ES-I3 (cell line): ENCODE results near the gene TH.

Experiments used
- H3K36me3 ChIP-seq: 2 replicates; pipeline ENCODE4 v1.6.1; 2013; ENCODE audit warnings: mild to moderate bottlenecking, low read length, control low read depth, moderate library complexity; ENCODE audit not compliant: insufficient read depth
- H3K4me1 ChIP-seq: 2 replicates; pipeline ENCODE4 v1.6.1; 2013; ENCODE audit warnings: mild to moderate bottlenecking, control low read depth, low read length; ENCODE audit not compliant: insufficient read depth
- H3K9ac ChIP-seq: 2 replicates; pipeline ENCODE4 v1.6.1; 2013; ENCODE audit warnings: low read depth, mild to moderate bottlenecking, low read length, moderate library complexity
- H3K9me3 ChIP-seq: 2 replicates; pipeline ENCODE4 v1.6.1; 2013; ENCODE audit warnings: mild to moderate bottlenecking, low read length, moderate library complexity; ENCODE audit not compliant: control insufficient read depth, insufficient read depth

The TH gene

GRCh38 chr11:2203440-2204259 is 32.0 kb upstream of the TH start:
- H3K4me1 ChIP-seq: no peaks in the 10 kb centered on the region
- H3K9ac ChIP-seq: no peak overlapping the region
- no peaks in the 10 kb centered on the region for H3K36me3 ChIP-seq
- H3K9me3 ChIP-seq: 0 out of 2 replicates have a peak, but pooled peaks cover 2% of the 10 kb centered on the region

DNA sequence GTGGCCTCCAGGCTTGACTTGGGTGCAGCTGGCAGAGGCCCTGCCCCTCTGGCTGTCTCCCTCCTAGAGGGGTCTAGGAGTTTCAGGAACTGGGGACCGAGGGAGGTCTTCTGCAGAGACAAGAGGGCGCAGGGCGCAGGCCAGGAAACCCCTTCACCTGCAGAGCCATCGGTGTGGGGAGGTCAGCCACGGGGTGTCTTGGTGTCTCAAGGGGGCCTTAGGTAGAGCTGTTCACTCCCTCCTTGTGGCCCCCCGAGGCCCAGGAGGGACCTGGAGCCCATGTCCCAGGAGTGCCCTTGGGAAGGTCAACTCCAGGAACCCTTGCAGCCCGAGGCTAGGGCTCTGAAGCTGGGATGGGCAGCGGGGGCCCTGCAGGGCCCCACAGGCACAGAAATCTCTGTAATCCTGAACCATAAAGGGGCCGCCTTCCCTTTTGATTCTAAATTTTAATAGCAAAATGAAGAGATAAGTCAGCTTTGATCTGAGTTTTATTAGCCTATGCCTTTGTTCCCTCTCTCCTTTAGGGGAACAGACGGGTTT is 31.4 kb upstream of the TH start:
- H3K36me3 ChIP-seq: no peaks in the 10 kb centered on the region
- no peak overlapping the region for H3K9ac ChIP-seq
- H3K9me3 ChIP-seq: 0 out of 2 replicates have a peak, but pooled peaks cover 2% of the 10 kb centered on the region
- no peaks in the 10 kb centered on the region for H3K4me1 ChIP-seq

GRCh38 chr11:2202071-2202899 is 30.7 kb upstream of the TH start:
- Histone ChIP-seq H3K9ac (no peak overlapping the region), H3K36me3 (no peaks in the 10 kb centered on the region), H3K9me3 (no peaks in the 10 kb centered on the region), H3K4me1 (no peaks in the 10 kb centered on the region)

- no peaks in the 10 kb centered on the region for H3K9me3 ChIP-seq
- H3K36me3 ChIP-seq: no peaks in the 10 kb centered on the region
- no peak overlapping the region for H3K9ac ChIP-seq
- H3K4me1 ChIP-seq: no peaks in the 10 kb centered on the region
Measured at GRCh38 chr11:2201542-2201941, 29.9 kb upstream of the TH start.

DNA sequence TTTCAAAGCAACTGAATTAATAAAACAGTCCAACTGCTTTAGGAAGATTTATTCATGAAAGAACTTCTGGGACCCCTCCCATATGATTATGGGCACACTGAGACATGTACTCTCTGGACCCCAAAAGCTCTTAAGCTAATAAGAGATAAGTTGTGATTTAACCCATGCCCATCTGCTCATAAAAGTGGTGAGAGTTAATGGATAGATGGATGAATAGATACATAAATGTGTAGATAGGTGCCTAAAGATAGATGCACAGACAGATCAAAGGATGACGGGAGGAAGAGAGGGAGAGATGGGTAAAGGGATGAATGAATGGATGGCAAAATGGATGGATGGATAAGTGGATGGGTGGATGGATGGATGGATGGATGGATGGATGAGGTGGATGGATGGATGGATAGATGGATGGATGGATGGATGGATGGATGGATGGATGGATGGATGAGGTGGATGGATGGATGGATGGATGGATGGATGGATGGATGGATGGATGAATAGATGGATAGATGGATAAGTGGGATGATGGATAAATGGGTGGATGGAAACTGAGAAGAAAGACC is 29.4 kb upstream of the TH start:
- no peaks in the 10 kb centered on the region for H3K4me1 ChIP-seq
- H3K9ac ChIP-seq: no peak overlapping the region
- no peaks in the 10 kb centered on the region for H3K9me3 ChIP-seq
- no peaks in the 10 kb centered on the region for H3K36me3 ChIP-seq

DNA sequence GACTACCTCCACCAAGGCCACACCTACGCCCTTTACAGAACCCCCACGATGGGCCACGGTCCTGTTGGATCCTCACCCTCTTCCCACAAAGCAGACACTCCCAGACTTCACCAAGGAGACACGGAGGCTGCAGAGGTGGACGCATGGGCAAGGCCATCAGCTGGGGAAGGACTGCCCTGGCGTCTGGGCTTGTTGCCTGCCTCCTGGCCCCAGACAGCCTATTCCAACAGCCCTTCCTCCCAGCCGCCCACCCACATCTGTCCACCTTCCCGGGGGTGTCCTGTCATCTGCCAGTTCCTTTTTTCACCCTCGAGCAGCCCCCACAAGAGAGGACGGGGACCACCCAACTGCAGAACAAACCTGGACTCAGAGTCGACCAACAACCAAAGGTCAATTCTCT is 28.9 kb upstream of the TH start:
- Histone ChIP-seq H3K9ac (no peak overlapping the region), H3K4me1 (no peaks in the 10 kb centered on the region), H3K36me3 (no peaks in the 10 kb centered on the region), H3K9me3 (no peaks in the 10 kb centered on the region)

- no peaks in the 10 kb centered on the region for H3K9me3 ChIP-seq
- no peaks in the 10 kb centered on the region for H3K4me1 ChIP-seq
- no peaks in the 10 kb centered on the region for H3K36me3 ChIP-seq
- no peak overlapping the region for H3K9ac ChIP-seq
Measured at GRCh38 chr11:2199466-2200341, 28.1 kb upstream of the TH start.

- no peaks in the 10 kb centered on the region for H3K4me1 ChIP-seq
- no peak overlapping the region for H3K9ac ChIP-seq
- H3K36me3 ChIP-seq: no peaks in the 10 kb centered on the region
Measured at GRCh38 chr11:2198621-2199365, 27.2 kb upstream of the TH start.

GRCh38 chr11:2197771-2198520 is 26.3 kb upstream of the TH start:
- H3K36me3 ChIP-seq: no peaks in the 10 kb centered on the region
- no peaks in the 10 kb centered on the region for H3K4me1 ChIP-seq
- no peaks in the 10 kb centered on the region for H3K9me3 ChIP-seq
- H3K9ac ChIP-seq: no peak overlapping the region

More at GRCh38 chr11:2198621-2199365, 27.2 kb upstream of the TH start:
- H3K9me3 ChIP-seq: no peaks in the 10 kb centered on the region

DNA sequence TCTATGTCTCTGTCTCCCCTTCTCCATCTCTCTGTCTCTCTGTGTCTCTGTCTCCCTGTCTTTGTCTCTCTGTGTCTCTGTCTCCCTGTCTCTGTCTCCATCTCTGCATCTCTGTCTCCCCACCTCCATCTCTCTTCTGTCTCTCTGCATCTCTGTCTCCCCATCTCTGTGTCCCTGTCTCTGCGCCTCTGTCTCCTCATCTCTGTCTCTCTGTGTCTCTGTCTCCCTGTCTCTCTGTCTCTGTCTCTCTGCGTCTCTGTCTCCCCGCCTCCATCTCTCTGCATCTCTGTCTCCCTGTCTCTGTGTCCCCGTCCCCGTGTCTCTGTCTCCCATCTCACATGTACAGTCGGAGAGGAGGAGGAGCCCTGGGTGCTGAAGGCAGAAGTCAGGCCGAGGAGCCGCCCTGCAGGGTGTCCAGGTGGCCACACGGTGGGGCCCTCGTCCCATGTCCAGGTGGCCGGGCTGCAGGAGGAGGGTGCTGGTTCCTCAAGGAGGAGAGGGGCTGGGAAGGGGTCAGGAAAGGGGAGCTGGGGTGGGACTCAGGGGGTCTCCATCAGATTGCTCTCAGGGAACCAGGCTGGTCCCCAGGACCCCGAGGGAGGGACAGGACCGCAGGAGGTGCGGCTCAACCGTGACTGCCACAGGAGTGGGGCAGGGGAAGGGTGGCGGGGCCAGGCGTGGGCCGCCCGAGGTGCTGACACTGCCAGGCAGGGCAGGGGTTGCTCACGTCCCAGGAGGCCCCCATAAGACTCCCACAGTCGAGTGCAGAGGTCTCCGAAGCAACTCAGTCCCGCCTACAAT is 25.6 kb upstream of the TH start:
- Histone ChIP-seq H3K9ac (no peak overlapping the region), H3K4me1 (no peaks in the 10 kb centered on the region), H3K36me3 (no peaks in the 10 kb centered on the region), H3K9me3 (no peaks in the 10 kb centered on the region)

DNA sequence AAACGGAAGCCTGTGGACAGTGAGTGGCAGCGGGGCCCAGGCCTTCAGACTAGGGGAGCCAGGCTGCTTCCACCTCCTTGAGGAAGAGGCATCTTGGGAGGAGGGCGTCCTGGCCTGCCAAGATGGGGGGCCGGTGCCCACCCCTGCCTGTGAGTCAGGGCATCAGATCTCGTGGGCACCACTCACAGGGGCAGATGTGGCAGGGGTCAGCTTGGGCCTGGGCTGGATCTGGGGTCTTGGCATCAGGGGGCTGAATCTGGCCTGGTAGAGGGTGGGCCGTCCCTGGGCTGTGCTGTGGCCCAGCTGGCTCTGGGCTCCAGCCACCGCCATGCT is 24.1 kb upstream of the TH start:
- Histone ChIP-seq H3K9me3 (no peaks in the 10 kb centered on the region), H3K36me3 (no peaks in the 10 kb centered on the region), H3K4me1 (no peaks in the 10 kb centered on the region), H3K9ac (no peak overlapping the region)
